ENCODE measurements around the gene PLK5.
"Not testable (repeated sequence)": the region's sequence is repeated elsewhere in the genome, so short reads cannot be mapped to it uniquely, and the experiment has no call there.

PLK5 gene

DNA sequence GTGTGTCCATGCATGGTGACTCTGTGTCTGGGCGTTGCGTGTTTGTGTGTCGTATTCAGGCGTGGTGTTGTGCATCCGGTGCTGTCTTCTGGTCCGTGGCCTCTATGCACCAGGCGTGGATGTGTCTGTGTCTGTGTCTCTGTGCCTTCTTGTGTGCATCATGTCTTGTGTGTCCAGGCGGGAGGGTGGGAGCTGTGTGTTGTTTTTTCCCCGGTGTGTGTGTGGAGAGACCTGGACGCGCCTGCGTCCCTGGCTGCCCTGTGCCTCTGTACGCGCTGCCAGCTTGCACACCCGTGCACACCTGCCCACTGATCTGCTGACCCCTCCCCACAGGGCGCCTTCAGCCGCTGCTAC is 1.1 kb downstream of the PLK5 start:
- peak in 1 of 56 donors; percentile 3 for DNase-seq

DNA sequence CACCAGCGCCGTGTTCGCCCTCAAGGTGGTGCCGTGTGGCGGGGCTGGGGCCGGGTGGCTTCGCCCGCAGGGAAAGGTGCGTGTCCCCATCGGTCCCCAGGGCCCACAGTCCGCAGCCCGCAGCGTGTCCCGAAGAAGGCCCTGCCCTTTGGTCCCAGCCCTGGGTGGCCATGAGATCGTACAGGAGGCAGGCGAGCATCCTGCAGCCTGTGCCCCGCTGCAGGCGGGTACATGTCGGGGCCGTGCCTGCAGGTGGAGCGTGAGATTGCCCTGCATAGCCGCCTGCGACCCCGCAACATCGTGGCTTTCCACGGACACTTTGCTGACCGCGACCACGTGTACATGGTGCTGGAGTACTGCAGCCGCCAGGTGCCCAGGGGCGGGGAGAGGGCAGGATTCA is 1.5 kb downstream of the PLK5 start:
- DNase-seq, result no peak

- no peak for DNase-seq
These were observed 2.3 kb downstream of the PLK5 start for GRCh38 chr19:1526066-1526778.

GRCh38 chr19:1526979-1527649 is 3.2 kb downstream of the PLK5 start:
- DNase-seq, result no peak

GRCh38 chr19:1527650-1528309 is 3.9 kb downstream of the PLK5 start:
- no peak for DNase-seq

DNA sequence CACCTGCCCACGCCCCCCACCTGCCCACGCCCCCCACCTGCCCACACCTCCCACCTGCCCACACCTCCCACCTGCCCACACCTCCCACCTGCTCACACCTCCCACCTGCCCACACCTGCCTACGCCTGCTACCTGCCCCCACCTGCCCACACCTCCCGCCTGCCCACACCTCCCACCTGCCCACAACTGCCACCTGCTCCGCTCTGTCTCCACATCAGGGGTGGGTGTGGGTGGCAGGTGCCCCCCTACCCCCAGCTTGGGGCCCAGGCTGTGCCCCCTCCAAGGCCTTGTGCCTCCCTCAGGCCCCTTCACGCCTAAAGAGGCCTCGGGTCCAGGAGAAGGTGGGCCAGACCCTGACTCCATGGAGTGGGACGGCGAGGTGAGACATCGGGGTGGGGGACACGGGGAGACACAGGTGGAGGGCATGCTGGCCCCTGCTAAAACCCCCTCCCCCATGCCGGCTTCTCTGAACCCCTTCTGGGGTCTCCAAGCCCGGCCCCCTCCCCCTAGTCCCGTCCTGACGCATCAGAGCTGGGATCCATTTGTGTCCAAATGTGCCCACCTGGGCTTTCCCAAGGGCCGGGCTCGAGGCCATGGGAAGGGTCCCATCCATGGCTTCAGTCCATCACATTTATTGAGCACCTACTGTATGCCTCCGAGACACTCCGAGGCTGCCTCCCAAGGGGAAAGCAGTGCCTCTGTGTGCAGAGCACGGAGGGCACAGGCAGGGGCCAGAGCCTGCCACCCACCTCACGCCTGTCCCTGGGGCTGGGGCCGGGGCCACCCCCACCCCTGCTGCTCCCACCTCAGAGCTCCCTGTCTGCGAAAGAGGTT is 4.9 kb downstream of the PLK5 start:
- no peak for DNase-seq

DNA sequence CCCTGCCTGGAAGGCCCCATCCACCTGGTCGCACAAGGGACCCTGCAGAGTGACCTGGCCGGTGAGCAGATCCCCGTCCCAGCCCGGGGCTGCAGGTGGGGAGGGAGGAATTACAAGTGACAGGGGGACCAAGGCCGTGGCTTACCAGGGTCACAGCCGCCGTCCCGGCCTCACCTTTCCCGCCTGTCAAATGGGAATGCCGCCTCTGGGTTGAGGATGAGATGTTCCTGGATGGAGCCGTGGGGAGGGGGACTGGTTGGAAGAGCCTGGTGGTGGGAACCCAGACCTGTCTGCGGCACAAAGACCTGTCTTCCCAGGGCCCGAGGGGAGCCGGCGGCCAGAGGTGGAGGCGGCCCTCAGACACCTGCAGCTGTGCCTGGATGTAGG is 5.5 kb downstream of the PLK5 start:
- no peak for DNase-seq

DNA sequence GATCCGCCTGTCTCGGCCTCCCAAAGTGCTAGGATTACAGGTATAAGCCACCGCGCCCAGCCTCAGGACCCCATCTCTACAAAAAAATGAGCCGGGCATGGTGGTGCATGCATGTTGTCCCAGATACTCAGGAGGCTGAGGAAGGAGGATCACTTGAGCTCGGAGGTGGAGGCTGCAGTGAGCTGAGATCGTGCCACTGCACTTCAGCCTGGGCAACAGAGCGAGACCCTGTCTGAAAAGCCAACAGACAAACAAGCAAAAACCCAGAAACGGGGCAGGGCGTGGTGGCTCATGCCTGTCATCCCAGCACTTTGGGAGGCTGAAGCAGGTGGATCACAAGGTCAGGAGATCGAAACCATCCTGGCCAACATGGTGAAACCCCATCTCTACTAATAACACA is 7.0 kb downstream of the PLK5 start:
- DNase-seq, result not testable (repeated sequence)

DNA sequence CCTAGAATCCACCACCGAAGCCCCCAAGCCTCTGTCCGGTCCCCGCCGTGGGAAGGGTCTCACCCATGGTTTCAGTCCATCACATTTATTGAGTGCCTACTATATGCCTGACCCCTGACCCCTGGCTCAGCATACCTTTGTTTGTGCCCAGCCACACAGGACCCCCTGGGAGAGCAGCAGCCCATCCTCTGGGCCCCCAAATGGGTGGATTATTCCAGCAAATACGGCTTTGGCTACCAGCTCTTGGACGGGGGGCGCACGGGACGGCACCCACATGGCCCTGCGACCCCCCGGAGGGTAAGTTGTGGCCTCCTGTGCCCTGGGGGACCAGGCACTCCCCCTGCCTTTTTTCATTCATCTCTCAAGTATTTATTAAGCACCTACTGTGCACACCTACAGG is 7.7 kb downstream of the PLK5 start:
- DNase-seq, result no peak

GRCh38 chr19:1532003-1532402 is 8.1 kb downstream of the PLK5 start:
- DNase-seq, result no peak

DNA sequence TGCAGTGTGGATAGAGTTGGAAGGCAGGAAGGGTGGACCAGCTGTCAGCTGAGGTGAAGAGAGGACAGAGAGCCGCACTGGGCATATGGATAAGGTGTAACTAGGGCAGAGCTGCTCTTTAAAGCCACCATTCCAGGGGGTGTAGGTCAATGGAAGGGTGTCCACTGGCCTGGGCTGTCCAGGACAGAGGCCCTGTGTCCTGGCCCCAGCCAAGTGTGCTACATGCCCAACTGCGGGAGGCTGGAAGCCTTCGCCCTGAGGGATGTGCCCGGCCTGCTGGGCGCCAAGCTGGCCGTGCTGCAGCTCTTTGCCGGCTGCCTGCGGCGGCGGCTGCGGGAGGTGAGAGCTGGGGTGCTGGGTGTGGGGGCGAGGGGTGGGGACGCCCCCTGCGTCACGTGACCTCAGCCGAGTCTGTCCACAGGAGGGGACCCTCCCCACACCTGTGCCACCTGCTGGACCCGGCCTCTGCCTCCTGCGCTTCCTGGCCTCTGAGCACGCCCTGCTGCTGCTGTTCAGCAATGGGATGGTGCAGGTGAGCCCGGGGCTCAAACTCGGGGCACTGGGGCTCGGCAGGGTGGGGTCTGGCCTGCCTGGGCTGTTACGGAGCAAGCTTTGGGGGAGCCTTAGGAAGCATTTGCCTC is 9.8 kb downstream of the PLK5 start:
- DNase-seq, result no peak

- no peak for DNase-seq
These were observed 11.1 kb downstream of the PLK5 start for GRCh38 chr19:1534972-1535371.

DNA sequence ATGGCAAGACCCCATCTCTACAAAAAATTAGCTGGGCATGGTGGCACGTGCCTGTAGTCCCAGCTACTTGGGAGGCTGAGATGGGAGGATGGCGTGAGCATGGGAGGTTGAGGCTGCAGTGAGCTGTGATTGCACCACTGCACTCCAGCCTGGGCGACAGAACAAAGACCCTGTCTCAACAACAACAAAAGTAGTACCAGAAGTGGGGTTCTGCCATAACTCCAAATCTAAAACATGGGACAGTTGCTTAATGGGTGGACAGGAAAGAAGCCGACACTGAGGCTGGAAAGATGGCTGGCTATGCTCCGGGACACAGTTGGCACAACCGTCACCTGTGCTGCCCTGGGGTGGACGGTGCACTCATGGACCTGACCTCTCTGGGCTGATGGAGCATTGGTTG is 11.8 kb downstream of the PLK5 start:
- DNase-seq, result not testable (repeated sequence)

GRCh38 chr19:1538978-1539377 is 15.1 kb downstream of the PLK5 start:
- DNase-seq, result no peak

GRCh38 chr19:1539749-1540148 is 15.9 kb downstream of the PLK5 start:
- not testable (repeated sequence) for DNase-seq

DNA sequence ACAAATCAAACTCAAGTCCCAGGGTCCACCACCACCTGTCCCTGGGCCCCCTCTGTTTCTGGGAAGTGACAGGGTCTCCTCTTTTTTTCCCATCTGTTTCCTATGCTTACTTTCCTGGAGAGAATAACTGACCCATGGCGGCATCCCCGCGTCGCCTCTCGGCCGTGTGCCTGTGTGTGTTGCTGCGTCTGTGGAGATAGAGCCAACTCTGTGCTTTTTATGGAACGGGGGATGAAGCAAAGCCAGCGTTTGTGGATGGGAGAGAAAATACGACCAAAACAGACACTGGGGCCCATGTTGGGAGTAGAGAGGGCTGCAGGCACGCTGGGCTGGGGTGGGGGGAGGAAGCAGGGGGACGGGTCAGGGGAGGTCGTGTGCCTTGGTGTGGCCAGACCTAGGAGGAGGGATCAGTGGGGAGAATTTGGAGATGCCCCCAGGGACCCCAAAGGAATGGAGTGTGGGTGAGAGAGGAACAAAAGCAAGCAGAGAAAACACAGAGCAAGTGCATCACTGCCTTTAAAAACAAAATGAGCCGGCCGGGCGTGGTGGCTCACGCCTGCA is 16.6 kb downstream of the PLK5 start:
- DNase-seq, result no peak

DNA sequence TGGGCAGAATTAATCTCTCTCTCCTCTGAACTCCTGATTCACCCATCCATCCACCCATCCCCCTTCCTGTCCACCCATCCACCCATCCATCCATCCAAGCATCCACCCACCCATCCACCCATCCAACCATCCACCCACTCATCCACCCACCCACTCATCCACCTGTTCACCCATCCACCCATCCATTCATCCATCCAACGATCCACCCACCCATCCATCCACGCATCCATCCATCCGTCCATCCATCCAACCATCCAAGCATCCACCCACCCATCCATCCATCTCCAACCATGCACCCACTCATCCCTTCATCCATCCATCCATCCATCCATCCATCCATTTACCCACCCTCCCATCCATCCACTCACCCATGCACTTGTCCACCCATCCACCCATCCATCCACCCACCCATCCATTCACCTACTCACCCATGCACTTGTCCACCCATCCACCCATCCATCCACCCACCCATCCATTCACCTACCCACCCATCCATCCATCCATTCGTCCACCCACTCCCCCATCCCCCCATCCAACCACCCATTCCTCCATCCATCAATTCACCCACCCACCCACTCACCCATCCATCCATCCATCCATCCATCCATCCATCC is 25.6 kb downstream of the PLK5 start:
- no peak for DNase-seq

- no peak for DNase-seq
These were observed 27.5 kb downstream of the PLK5 start for GRCh38 chr19:1551068-1552040.

GRCh38 chr19:1553415-1553814 is 29.5 kb downstream of the PLK5 start:
- DNase-seq, result no peak

Data from amygdala (tissue), 56 donors.